Activated B cell treated with CpG ODN at 0.5 μM for 24 hours (primary cell): Measurements from ENCODE around the gene SEPTIN6. TPM values are rescaled to one million over a fixed set of nuclear protein-coding genes. Genes with fewer than 3 reads are reported as not detected.

Experiments used
- ATAC-seq: fragments of 200-7000 bp; cut with Tn5 transposase; one replicate; pipeline ENCODE4 v1.10.0; 2021; ENCODE audit warnings: low read depth, mild to moderate bottlenecking, moderate library complexity
- CTCF ChIA-PET: fragments of 350-600 bp; sonication (Branson Sonifier 250); formaldehyde crosslinking; loops from one replicate; lab custom pipeline; 2021; ENCODE audit warnings: antibody characterized with exemption; lab: Charles Lee
- POLR2A ChIA-PET: fragments of 350-600 bp; sonication (Branson Sonifier 250); formaldehyde crosslinking; loops from one replicate; lab custom pipeline; 2021; ENCODE audit warnings: antibody characterized with exemption; lab: Charles Lee
- DNase-seq: peaks from one replicate; pipeline ENCODE4 v3.0.0; 2022
- H3K27ac Mint-ChIP-seq: one replicate; pipeline ENCODE4 v1.8.0; 2020; ENCODE audit warnings: mixed read lengths
- H3K27me3 Mint-ChIP-seq: one replicate; pipeline ENCODE4 v1.8.0; 2021; ENCODE audit warnings: mixed read lengths
- H3K36me3 Mint-ChIP-seq: one replicate; pipeline ENCODE4 v1.8.0; 2021; ENCODE audit warnings: low read depth, mixed read lengths
- H3K4me1 Mint-ChIP-seq: one replicate; pipeline ENCODE4 v1.8.0; 2021; ENCODE audit warnings: mixed read lengths
- H3K4me3 Mint-ChIP-seq: one replicate; pipeline ENCODE4 v1.8.0; 2020; ENCODE audit warnings: mild to moderate bottlenecking, mixed read lengths
- H3K9me3 Mint-ChIP-seq: one replicate; pipeline ENCODE4 v1.8.0; 2020; ENCODE audit warnings: mixed read lengths
- intact Hi-C: fragments of 100-400 bp; cut with micrococcal nuclease; formaldehyde crosslinking; loops from one replicate; pipeline ENCODE4 v1.15.1; 2024
- total RNA-seq: library from RNA; stranded (reverse); gene quantifications from 2 replicates; pipeline ENCODE4 v1.2.3, GENCODE V29; 2022
- TF ChIP-seq, protein P1 (sequence below): fragments of 200-600 bp; IDR thresholded peaks from one replicate; pipeline ENCODE4 v1.8.0; 2022; ENCODE audit warnings: antibody characterized with exemption, mild to moderate bottlenecking

The SEPTIN6 gene
- total RNA-seq, 1 donor from 2014 or later: 330 TPM

DNA sequence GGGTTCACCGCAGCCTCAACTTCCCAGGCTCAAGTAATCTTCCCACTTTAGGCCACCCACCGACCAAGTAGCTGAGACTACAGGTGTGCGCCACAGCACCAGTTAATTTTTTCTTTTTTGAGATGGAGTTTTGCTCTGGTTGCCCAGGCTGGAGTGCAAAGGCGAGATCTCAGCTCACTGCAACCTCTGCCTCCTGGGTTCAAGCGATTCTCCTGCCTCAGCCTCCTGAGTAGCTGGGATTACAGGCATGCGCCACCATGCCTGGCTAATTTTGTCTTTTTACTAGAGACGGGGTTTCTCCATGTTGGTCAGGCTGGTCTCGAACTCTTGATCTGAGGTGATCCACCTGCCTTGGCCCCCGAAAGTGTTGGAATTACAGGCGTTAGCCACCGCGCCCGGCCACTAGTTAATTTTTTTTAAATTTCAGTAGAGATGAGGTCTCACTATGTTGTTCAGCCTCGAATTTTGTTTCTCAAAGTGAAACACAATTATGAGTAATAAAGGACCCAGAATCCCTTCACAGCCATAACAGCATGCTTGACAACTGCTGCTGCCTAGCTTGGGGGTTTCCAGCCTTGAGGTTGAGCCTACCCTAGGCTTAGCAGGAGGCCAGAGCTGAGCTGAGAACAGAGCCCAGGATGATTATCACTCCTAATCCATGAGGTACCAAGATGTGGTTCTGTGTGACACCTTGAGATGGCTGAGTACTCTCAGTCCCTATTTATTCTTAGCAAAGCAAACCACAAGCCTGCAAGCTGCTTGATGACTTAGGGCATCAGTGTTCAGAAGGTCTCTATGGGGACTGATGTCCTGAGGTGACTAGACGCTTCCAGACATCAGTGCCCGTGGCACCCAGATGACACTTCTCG is 45.2 kb downstream of the SEPTIN6 start:
- H3K9me3 Mint-ChIP-seq: no peaks in the 10 kb centered on the region
- intact Hi-C loops: loop anchor here (1.0 to 5.0 kb wide), 4 partner anchors 9 to 45 kb away; partner anchors contain the start of genes NKRF and SEPTIN6
- H3K27me3 Mint-ChIP-seq: no peaks in the 10 kb centered on the region
- peak overlapping the region; percentile 45 for H3K4me3 Mint-ChIP-seq
- H3K36me3 Mint-ChIP-seq: peaks cover 63% of the 10 kb centered on the region
- DNase-seq (no peak), ATAC-seq (peak; percentile 89)
- H3K27ac Mint-ChIP-seq: peak overlapping the region; percentile 93
- ChIA-PET CTCF (interaction anchor here (0.9 to 1.1 kb wide), 5 partner anchors 28 to 132 kb away, joined by 3 to 4 read pairs (median 3); partner anchors contain the start of gene SEPTIN6), POLR2A (interaction anchor here (0.7 to 3.1 kb wide), 13 partner anchors 9 to 248 kb away, joined by 3 to 24 read pairs (median 7); partner anchors contain the start of genes NKRF, RPL39, SEPTIN6 and SLC25A43)
- peaks cover 28% of the 10 kb centered on the region for H3K4me1 Mint-ChIP-seq
- TF ChIP-seq, protein P1, sequence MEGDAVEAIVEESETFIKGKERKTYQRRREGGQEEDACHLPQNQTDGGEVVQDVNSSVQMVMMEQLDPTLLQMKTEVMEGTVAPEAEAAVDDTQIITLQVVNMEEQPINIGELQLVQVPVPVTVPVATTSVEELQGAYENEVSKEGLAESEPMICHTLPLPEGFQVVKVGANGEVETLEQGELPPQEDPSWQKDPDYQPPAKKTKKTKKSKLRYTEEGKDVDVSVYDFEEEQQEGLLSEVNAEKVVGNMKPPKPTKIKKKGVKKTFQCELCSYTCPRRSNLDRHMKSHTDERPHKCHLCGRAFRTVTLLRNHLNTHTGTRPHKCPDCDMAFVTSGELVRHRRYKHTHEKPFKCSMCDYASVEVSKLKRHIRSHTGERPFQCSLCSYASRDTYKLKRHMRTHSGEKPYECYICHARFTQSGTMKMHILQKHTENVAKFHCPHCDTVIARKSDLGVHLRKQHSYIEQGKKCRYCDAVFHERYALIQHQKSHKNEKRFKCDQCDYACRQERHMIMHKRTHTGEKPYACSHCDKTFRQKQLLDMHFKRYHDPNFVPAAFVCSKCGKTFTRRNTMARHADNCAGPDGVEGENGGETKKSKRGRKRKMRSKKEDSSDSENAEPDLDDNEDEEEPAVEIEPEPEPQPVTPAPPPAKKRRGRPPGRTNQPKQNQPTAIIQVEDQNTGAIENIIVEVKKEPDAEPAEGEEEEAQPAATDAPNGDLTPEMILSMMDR: no peak

DNA sequence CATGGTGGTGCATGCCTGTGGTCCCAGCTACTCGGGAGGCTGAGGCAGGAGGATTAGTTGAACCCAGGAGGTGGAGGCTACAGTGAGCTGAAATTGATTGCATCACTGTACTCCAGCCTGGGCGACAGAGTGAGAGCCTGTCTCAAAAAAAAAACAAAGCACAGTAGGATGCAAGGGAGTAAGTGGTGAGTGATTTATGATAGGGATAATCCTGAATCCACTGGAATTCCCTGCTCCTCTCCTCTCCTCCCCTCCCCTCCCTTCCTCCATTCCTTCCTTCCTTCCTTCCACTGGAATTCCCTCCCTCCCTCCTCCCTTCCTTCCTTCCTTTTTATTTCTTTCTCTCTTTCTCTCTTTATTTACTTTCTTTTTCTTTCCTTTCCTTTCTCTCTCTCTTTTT is 45.9 kb downstream of the SEPTIN6 start:
- CTCF ChIA-PET: interaction anchor here (1.3 kb wide), 1 partner anchor 37 kb away, joined by 4 read pairs; no protein-coding TSS in a partner anchor
- peaks cover 66% of the 10 kb centered on the region for H3K36me3 Mint-ChIP-seq
- POLR2A ChIA-PET: interaction anchor here (0.8 to 3.1 kb wide), 6 partner anchors 30 to 145 kb away, joined by 4 to 24 read pairs (median 11); partner anchors contain the start of genes RPL39 and SEPTIN6
- H3K9me3 Mint-ChIP-seq: no peaks in the 10 kb centered on the region
- DNase-seq (no peak), ATAC-seq (no peak)
- no peaks in the 10 kb centered on the region for H3K27me3 Mint-ChIP-seq
- H3K27ac Mint-ChIP-seq: peak overlapping the region; percentile 93
- peaks cover 30% of the 10 kb centered on the region for H3K4me1 Mint-ChIP-seq
- intact Hi-C loops: loop anchor here (5.0 kb wide), 1 partner anchor 40 kb away; the partner anchor contains the start of gene NKRF
- no peak overlapping the region for H3K4me3 Mint-ChIP-seq
- TF ChIP-seq, protein P1: no peak

DNA sequence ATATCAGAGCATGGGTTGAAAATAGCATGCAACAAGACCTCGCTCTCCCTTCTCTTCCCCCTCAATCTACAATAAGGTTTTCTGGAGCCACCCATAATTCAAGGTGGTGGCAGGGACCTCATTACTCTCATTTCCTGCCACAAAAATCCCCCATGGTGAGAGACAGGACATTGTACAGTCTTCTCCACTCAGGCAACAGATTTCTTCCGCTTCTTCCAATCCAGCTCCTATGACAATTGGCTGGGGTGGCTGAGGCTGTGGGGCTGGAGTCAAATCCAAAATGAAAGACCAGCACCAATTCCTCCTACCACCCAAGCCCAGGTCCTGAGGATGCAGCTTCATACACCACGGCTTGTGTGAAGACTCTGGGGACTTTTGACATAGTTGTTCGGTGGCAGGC is 46.5 kb downstream of the SEPTIN6 start:
- H3K36me3 Mint-ChIP-seq: peaks cover 70% of the 10 kb centered on the region
- peak overlapping the region; percentile 57 for H3K4me3 Mint-ChIP-seq
- TF ChIP-seq, protein P1: no peak
- CTCF ChIA-PET: interaction anchor here (1.3 kb wide), 1 partner anchor 37 kb away, joined by 4 read pairs; no protein-coding TSS in a partner anchor
- H3K9me3 Mint-ChIP-seq: no peaks in the 10 kb centered on the region
- DNase-seq: no peak
- peak overlapping the region; percentile 93 for H3K27ac Mint-ChIP-seq
- ATAC-seq: peak; percentile 28
- POLR2A ChIA-PET: interaction anchor here (0.6 to 3.1 kb wide), 8 partner anchors 12 to 145 kb away, joined by 3 to 24 read pairs (median 8); partner anchors contain the start of genes RPL39 and SEPTIN6
- intact Hi-C loops: loop anchor here (5.0 kb wide), 1 partner anchor 39 kb away; the partner anchor contains the start of gene NKRF
- no peaks in the 10 kb centered on the region for H3K27me3 Mint-ChIP-seq
- H3K4me1 Mint-ChIP-seq: peaks cover 31% of the 10 kb centered on the region

DNA sequence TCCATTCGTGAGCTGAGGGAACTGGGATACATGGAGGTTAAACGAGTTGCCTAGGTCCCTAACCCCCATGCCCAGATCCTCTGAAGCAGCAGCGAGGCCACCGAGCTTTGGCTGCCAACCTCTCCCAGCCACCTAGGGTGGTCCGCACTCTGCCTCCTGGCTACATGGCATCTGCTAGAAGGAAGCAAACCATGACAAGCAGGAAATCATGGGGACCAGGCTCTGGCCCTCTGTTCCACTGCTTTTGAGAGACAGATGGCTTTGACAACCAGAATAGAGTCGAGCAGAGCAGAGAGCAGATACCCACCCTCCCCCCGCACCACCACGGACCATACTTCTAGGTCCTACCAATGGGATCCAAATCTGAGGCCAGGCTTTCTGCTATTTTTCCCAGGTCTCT is 49.3 kb downstream of the SEPTIN6 start:
- TF ChIP-seq, protein P1: no peak
- no peak for DNase-seq
- Mint-ChIP-seq H3K36me3 (peaks cover 73% of the 10 kb centered on the region), H3K27me3 (no peaks in the 10 kb centered on the region), H3K9me3 (no peaks in the 10 kb centered on the region), H3K4me1 (peaks cover 44% of the 10 kb centered on the region), H3K4me3 (no peak overlapping the region), H3K27ac (peak overlapping the region; percentile 50)
- ATAC-seq: no peak
- intact Hi-C loops: no loop called here
- ChIA-PET CTCF (no interaction called here), POLR2A (interaction anchor here (0.7 kb wide), 1 partner anchor 148 kb away, joined by 4 read pairs; the partner anchor contains the start of gene RPL39)

Other genes with a start within 250 kb of the SEPTIN6 start
- gene SLC25A5, start 224.7 kb downstream of the SEPTIN6 start, total RNA-seq: 300 and 321 TPM in 2 replicates
- gene STEEP1, start 127.8 kb downstream of the SEPTIN6 start, total RNA-seq: 27.5 and 32.0 TPM in 2 replicates
- gene UBE2A, start 118.6 kb downstream of the SEPTIN6 start, total RNA-seq: 65.9 and 73.5 TPM in 2 replicates
- 21.5 and 22.6 TPM in 2 replicates for gene NKRF, start 86.7 kb downstream of the SEPTIN6 start, total RNA-seq
- gene SOWAHD, start 65.4 kb upstream of the SEPTIN6 start, total RNA-seq: 9.7 and 9.9 TPM in 2 replicates
- 3,684 and 4,270 TPM in 2 replicates for gene RPL39, start 98.5 kb upstream of the SEPTIN6 start, total RNA-seq
- gene UPF3B, start 159.8 kb upstream of the SEPTIN6 start, total RNA-seq: 14.0 and 15.9 TPM in 2 replicates
- gene RNF113A, start 178.6 kb upstream of the SEPTIN6 start, total RNA-seq: 27.1 and 28.1 TPM in 2 replicates
- gene NDUFA1, start 178.7 kb upstream of the SEPTIN6 start, total RNA-seq: 65.3 and 88.0 TPM in 2 replicates
- not detected in 2 replicates for gene AKAP14, start 202.7 kb upstream of the SEPTIN6 start, total RNA-seq